ENCODE results near the gene CLCNKA. TPM values are rescaled to one million over a fixed set of nuclear protein-coding genes. Genes with fewer than 3 reads are reported as not detected.
"Not testable (repeated sequence)": the region's sequence is repeated elsewhere in the genome, so short reads cannot be mapped to it uniquely, and the experiment has no call there.

The CLCNKA gene
- total RNA-seq, 1 experiment from 2014 or later, result not detected

DNA sequence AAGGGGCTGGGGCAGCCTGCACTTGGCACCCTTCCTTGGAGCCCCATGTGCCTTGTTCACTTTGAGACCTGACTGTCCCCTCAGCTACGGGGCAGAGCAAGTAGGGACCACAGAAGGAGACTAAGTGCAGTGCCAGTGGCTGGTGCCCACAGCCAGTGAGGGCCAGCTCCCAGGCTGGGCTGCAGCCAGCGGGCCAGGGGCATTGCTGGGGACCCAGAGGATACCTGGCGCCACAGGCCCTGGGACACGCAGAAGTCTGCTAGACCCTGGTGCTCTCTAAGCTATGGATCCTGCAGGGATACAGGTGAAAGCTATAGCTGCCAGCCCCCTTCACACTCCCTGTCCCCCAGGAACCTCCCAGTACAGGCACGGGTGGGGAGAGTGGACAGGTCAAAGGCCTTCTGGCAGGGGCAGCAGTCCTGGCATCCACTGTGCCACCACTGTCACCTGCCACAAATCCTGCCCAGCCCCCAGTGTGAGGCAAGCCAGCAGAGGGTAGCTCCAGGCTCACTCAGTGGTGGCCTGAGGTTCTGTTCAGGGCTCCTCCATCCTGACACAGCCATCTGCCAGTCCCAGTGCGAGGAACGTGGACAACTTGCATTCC is 1.3 kb downstream of the CLCNKA start:
- no peaks in the 10 kb centered on the region for H3K36me3 ChIP-seq (ENCODE audit: insufficient read depth, low read length)
- no peak overlapping the region for H3K4me3 ChIP-seq (ENCODE audit: low read length)
- no peak overlapping the region for H3K9ac ChIP-seq (ENCODE audit: low read length)
- no peaks in the 10 kb centered on the region for H3K9me3 ChIP-seq (ENCODE audit: low read length)
- no peaks in the 10 kb centered on the region for H3K9me2 ChIP-seq (replicated peaks; ENCODE audit: insufficient read depth, low read length)
- H3K27ac ChIP-seq (ENCODE audit: low read length), result no peak overlapping the region
- H3K79me2 ChIP-seq (ENCODE audit: low read length), result no peaks in the 10 kb centered on the region
- H2AFZ ChIP-seq (ENCODE audit: low read length), result no peak overlapping the region
- H3K4me1 ChIP-seq (ENCODE audit: low read length), result no peaks in the 10 kb centered on the region
- no peak for DNase-seq
- H3K27me3 ChIP-seq (ENCODE audit: low read length), result no peaks in the 10 kb centered on the region
- no peak overlapping the region for H3K4me2 ChIP-seq (ENCODE audit: low read depth, low read length, poor library complexity, severe bottlenecking)
- no peaks in the 10 kb centered on the region for H4K20me1 ChIP-seq (ENCODE audit: insufficient read depth, low read depth, low read length)

DNA sequence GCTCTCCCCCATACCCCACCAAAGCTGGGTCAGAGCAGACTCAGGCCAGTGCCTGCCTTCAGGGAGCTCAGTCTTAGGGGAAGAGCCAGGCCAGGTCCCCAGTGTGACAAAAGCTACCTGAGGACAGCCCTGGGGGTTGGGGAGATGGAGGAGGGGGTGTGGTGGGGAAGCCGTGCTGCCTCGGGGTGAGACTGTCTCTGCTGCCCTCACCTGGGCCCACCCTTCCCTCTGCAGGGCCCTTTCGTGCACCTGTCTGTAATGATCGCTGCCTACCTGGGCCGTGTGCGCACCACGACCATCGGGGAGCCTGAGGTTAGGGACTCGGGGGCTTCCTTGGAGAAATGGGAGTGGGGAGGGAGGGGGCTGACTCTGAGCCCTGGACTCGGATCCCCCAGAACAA is 4.5 kb downstream of the CLCNKA start:
- H3K27ac ChIP-seq (ENCODE audit: low read length); H3K27me3 ChIP-seq (ENCODE audit: low read length); H3K4me2 ChIP-seq (ENCODE audit: low read depth, low read length, poor library complexity, severe bottlenecking); H3K9me2 ChIP-seq (replicated peaks; ENCODE audit: insufficient read depth, low read length); H3K9ac ChIP-seq (ENCODE audit: low read length); H3K9me3 ChIP-seq (ENCODE audit: low read length); H3K4me1 ChIP-seq (ENCODE audit: low read length); H3K4me3 ChIP-seq (ENCODE audit: low read length); H2AFZ ChIP-seq (ENCODE audit: low read length); H3K36me3 ChIP-seq (ENCODE audit: insufficient read depth, low read length); DNase-seq; H4K20me1 ChIP-seq (ENCODE audit: insufficient read depth, low read depth, low read length); H3K79me2 ChIP-seq (ENCODE audit: low read length): not testable (repeated sequence)

DNA sequence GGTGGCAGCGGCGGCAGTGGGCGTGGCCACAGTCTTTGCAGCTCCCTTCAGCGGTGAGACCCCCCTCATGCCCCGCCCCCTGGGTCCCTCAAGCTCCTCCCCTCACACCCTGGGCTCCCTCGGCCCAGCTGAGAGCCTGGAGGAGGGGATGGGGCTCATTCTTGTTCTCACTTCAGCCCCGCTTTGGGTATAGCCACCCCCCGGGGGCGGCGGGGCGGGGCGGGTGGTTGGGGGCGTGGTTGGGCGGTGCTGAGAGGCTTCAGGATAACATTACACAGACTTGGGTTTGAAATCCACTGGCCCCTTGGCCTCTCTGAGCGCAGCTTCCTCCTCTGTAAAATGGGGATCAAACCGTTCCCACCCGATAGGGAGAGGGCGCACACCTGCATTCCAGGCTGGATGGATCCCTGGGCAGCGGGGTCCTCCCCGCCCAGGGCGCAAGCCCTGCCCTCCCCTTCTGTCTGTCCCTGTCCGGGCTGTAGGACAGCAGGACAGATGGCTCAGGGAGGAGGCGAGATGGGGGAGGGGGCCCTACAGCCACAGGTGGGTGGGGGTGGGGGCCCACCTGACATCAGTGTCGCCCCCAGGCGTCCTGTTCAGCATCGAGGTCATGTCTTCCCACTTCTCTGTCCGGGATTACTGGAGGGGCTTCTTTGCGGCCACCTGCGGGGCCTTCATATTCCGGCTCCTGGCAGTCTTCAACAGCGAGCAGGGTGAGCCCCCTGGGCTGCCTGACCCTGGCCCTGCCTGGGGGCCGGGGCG is 5.1 kb downstream of the CLCNKA start:
- Histone ChIP-seq H2AFZ (ENCODE audit: low read length) (no peak overlapping the region), H3K9ac (ENCODE audit: low read length) (no peak overlapping the region), H3K27ac (ENCODE audit: low read length) (no peak overlapping the region), H3K4me2 (ENCODE audit: low read depth, low read length, poor library complexity, severe bottlenecking) (no peak overlapping the region), H3K27me3 (ENCODE audit: low read length) (no peaks in the 10 kb centered on the region), H3K36me3 (ENCODE audit: insufficient read depth, low read length) (no peaks in the 10 kb centered on the region), H3K9me3 (ENCODE audit: low read length) (no peaks in the 10 kb centered on the region), H4K20me1 (ENCODE audit: insufficient read depth, low read depth, low read length) (no peaks in the 10 kb centered on the region), H3K9me2 (replicated peaks; ENCODE audit: insufficient read depth, low read length) (no peaks in the 10 kb centered on the region), H3K4me3 (ENCODE audit: low read length) (no peak overlapping the region), H3K79me2 (ENCODE audit: low read length) (no peaks in the 10 kb centered on the region), H3K4me1 (ENCODE audit: low read length) (no peaks in the 10 kb centered on the region)
- peak; percentile 54 for DNase-seq

DNA sequence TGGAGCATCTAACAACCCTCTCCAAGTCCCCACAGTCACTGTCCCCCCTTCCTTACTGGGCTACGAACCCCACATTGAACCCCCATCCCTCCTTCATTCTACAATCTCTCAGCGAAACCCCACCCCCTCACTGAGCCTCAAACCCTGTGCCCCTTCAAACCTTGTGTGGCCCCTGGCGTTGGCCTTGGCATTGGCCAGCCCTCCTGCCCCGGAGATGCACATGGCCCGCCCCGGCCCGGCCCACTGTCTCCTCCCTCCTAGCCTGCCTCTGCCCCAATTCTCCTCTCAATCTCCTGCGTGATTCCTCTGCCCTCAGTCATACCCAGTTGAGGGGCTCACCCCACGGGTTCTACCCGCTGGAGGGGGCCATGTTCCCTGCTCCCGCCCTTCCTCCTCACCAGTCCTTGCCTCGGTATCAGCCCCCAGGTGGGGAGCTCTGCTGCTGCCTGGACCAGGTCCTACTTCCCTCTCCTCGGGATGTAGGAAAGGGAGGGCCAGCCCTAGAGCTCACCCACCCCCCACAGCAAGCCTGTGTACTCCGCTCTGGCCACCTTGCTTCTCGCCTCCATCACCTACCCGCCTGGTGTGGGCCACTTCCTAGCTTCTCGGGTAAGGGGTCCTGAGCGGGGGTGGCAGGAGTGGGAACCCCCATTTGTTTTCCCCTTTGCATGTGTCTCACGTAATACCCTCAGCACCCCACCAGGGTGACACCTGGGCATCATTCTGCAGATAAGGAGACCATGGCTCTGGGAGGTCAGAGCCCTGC is 6.6 kb downstream of the CLCNKA start:
- no peak overlapping the region for H3K9ac ChIP-seq (ENCODE audit: low read length)
- no peaks in the 10 kb centered on the region for H4K20me1 ChIP-seq (ENCODE audit: insufficient read depth, low read depth, low read length)
- H3K79me2 ChIP-seq (ENCODE audit: low read length), result no peaks in the 10 kb centered on the region
- no peaks in the 10 kb centered on the region for H3K9me3 ChIP-seq (ENCODE audit: low read length)
- no peaks in the 10 kb centered on the region for H3K4me1 ChIP-seq (ENCODE audit: low read length)
- H3K4me2 ChIP-seq (ENCODE audit: low read depth, low read length, poor library complexity, severe bottlenecking), result no peak overlapping the region
- no peaks in the 10 kb centered on the region for H3K9me2 ChIP-seq (replicated peaks; ENCODE audit: insufficient read depth, low read length)
- H3K36me3 ChIP-seq (ENCODE audit: insufficient read depth, low read length), result no peaks in the 10 kb centered on the region
- no peaks in the 10 kb centered on the region for H3K27me3 ChIP-seq (ENCODE audit: low read length)
- DNase-seq, result no peak
- H2AFZ ChIP-seq (ENCODE audit: low read length), result no peak overlapping the region
- no peak overlapping the region for H3K4me3 ChIP-seq (ENCODE audit: low read length)
- H3K27ac ChIP-seq (ENCODE audit: low read length), result no peak overlapping the region

DNA sequence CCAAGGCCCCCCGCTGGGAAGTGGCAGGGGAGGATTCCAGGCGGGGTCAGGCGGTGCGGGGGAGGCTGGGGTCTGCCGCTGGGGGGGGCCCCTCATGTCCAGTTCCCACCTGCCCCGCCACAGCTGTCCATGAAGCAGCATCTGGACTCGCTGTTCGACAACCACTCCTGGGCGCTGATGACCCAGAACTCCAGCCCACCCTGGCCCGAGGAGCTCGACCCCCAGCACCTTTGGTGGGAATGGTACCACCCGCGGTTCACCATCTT is 7.1 kb downstream of the CLCNKA start:
- not testable (repeated sequence) for H3K4me2 ChIP-seq (ENCODE audit: low read depth, low read length, poor library complexity, severe bottlenecking); H3K27ac ChIP-seq (ENCODE audit: low read length); H3K79me2 ChIP-seq (ENCODE audit: low read length); H4K20me1 ChIP-seq (ENCODE audit: insufficient read depth, low read depth, low read length); H3K4me1 ChIP-seq (ENCODE audit: low read length); H3K9me3 ChIP-seq (ENCODE audit: low read length); H2AFZ ChIP-seq (ENCODE audit: low read length); H3K36me3 ChIP-seq (ENCODE audit: insufficient read depth, low read length); H3K4me3 ChIP-seq (ENCODE audit: low read length); H3K27me3 ChIP-seq (ENCODE audit: low read length); H3K9me2 ChIP-seq (replicated peaks; ENCODE audit: insufficient read depth, low read length); H3K9ac ChIP-seq (ENCODE audit: low read length); DNase-seq

DNA sequence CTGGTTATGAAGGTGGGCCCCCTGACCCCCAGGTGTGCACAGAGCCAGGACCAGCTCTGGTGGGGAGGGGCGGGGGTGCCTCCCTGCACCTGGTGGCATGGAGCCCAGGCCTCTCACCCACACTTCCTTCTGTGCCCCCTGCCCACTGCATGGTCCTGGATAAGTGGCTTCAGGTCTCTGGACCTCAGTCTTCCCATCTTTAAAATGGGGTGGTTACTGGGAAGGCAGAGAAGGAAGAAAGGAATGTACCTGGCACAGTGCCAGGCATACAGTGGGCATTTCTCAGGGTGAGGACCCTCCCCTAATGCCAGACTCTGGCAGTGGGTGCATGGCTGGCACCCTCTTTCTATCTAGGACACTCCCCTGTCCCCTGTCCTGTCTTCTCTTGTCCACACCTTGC is 7.5 kb downstream of the CLCNKA start:
- no peak overlapping the region for H3K9ac ChIP-seq (ENCODE audit: low read length)
- no peak overlapping the region for H3K4me3 ChIP-seq (ENCODE audit: low read length)
- no peak overlapping the region for H3K4me2 ChIP-seq (ENCODE audit: low read depth, low read length, poor library complexity, severe bottlenecking)
- no peaks in the 10 kb centered on the region for H3K79me2 ChIP-seq (ENCODE audit: low read length)
- no peaks in the 10 kb centered on the region for H3K9me2 ChIP-seq (replicated peaks; ENCODE audit: insufficient read depth, low read length)
- no peaks in the 10 kb centered on the region for H4K20me1 ChIP-seq (ENCODE audit: insufficient read depth, low read depth, low read length)
- H3K4me1 ChIP-seq (ENCODE audit: low read length), result no peaks in the 10 kb centered on the region
- no peaks in the 10 kb centered on the region for H3K36me3 ChIP-seq (ENCODE audit: insufficient read depth, low read length)
- H3K27ac ChIP-seq (ENCODE audit: low read length), result no peak overlapping the region
- DNase-seq, result no peak
- no peaks in the 10 kb centered on the region for H3K9me3 ChIP-seq (ENCODE audit: low read length)
- no peak overlapping the region for H2AFZ ChIP-seq (ENCODE audit: low read length)
- H3K27me3 ChIP-seq (ENCODE audit: low read length), result no peaks in the 10 kb centered on the region

DNA sequence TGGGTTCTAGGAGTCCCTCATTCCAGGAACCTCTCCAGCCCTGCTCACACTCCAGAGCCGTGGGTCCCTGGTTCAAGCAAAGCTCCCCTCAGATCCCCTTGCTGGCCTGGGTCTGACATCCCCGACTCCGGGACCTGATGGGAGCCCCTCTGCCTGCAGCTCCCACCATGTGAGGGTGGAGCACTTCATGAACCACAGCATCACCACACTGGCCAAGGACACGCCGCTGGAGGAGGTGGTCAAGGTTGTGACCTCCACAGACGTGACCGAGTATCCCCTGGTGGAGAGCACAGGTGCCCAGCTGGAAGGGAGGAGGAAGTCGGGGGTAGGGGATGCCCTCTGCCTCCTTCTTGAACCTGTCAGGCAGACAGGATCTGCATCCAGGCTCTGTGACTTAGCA is 9.7 kb downstream of the CLCNKA start:
- Histone ChIP-seq H3K36me3 (ENCODE audit: insufficient read depth, low read length) (no peaks in the 10 kb centered on the region), H3K9ac (ENCODE audit: low read length) (no peak overlapping the region), H3K9me2 (replicated peaks; ENCODE audit: insufficient read depth, low read length) (no peaks in the 10 kb centered on the region), H3K9me3 (ENCODE audit: low read length) (no peaks in the 10 kb centered on the region), H3K27me3 (ENCODE audit: low read length) (no peaks in the 10 kb centered on the region), H4K20me1 (ENCODE audit: insufficient read depth, low read depth, low read length) (no peaks in the 10 kb centered on the region), H3K4me1 (ENCODE audit: low read length) (no peaks in the 10 kb centered on the region), H3K27ac (ENCODE audit: low read length) (no peak overlapping the region), H3K4me2 (ENCODE audit: low read depth, low read length, poor library complexity, severe bottlenecking) (no peak overlapping the region), H3K79me2 (ENCODE audit: low read length) (no peaks in the 10 kb centered on the region), H2AFZ (ENCODE audit: low read length) (no peak overlapping the region), H3K4me3 (ENCODE audit: low read length) (no peak overlapping the region)
- DNase-seq, result no peak

DNA sequence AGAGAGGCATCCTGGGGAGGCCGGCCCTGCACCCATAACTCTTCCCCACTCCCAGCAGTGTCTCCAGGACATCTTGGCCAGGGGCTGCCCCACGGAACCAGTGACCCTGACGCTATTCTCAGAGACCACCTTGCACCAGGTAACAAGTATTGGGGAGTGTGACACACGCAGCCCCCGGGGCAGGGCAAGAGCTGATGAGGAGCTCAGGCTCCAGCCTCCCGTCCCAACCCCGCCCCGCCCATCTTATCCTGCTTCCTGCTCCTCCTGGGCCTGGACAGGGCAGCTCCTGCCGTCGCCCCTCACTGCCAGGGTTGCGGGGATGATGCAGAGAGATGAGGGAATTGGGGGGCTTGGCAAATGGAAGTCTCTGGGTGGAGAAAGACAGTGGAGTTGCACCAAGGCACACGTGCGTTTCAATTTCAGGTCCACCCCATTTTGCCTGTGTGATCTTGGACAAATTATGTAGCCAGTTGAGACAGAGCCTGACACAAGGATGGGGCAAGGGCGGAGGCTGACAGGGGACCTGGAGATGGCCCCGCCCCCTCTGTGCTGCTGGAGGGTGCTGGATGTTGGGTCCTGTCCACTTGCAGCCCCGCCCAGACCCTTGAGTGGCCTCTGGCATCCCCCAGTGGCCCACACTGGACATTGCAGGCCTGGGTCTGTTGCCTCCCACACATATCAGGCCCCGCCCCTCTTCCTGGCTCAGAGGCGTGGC is 10.7 kb downstream of the CLCNKA start:
- no peak overlapping the region for H3K4me2 ChIP-seq (ENCODE audit: low read depth, low read length, poor library complexity, severe bottlenecking)
- no peaks in the 10 kb centered on the region for H3K4me1 ChIP-seq (ENCODE audit: low read length)
- no peak overlapping the region for H2AFZ ChIP-seq (ENCODE audit: low read length)
- DNase-seq, result peak; percentile 90
- no peak overlapping the region for H3K9ac ChIP-seq (ENCODE audit: low read length)
- H3K36me3 ChIP-seq (ENCODE audit: insufficient read depth, low read length), result no peaks in the 10 kb centered on the region
- no peaks in the 10 kb centered on the region for H3K27me3 ChIP-seq (ENCODE audit: low read length)
- H3K79me2 ChIP-seq (ENCODE audit: low read length), result no peaks in the 10 kb centered on the region
- H3K27ac ChIP-seq (ENCODE audit: low read length), result no peak overlapping the region
- no peaks in the 10 kb centered on the region for H3K9me2 ChIP-seq (replicated peaks; ENCODE audit: insufficient read depth, low read length)
- no peaks in the 10 kb centered on the region for H3K9me3 ChIP-seq (ENCODE audit: low read length)
- no peaks in the 10 kb centered on the region for H4K20me1 ChIP-seq (ENCODE audit: insufficient read depth, low read depth, low read length)
- H3K4me3 ChIP-seq (ENCODE audit: low read length), result no peak overlapping the region
